ENCODE data around the gene PARD3.

PARD3 gene

DNA sequence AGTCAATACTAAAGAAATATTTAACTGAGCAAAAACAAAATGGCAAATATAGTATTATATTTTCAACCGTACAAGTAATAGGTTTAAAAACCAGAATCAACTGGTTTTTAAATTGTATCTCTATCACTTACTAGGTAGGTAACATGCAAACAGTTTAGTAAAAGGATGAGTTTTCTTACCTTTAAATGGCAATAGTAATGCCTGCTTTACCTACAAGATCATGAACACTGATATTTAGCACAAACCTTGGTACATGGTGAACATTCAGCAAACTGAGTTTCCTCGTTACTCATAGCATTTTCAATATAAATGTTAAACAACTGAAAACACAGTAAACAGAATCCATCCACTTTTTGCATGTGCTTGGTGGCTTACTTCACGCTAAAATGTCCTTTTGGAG, 389.1 kb downstream of the PARD3 start:
- TF ChIP-seq, protein P1, sequence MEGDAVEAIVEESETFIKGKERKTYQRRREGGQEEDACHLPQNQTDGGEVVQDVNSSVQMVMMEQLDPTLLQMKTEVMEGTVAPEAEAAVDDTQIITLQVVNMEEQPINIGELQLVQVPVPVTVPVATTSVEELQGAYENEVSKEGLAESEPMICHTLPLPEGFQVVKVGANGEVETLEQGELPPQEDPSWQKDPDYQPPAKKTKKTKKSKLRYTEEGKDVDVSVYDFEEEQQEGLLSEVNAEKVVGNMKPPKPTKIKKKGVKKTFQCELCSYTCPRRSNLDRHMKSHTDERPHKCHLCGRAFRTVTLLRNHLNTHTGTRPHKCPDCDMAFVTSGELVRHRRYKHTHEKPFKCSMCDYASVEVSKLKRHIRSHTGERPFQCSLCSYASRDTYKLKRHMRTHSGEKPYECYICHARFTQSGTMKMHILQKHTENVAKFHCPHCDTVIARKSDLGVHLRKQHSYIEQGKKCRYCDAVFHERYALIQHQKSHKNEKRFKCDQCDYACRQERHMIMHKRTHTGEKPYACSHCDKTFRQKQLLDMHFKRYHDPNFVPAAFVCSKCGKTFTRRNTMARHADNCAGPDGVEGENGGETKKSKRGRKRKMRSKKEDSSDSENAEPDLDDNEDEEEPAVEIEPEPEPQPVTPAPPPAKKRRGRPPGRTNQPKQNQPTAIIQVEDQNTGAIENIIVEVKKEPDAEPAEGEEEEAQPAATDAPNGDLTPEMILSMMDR (IDR thresholded peaks at IDR 0.05; ENCODE audit: low read depth, low read length, missing control alignments) = no peak
- no peak for DNase-seq (ENCODE audit: low read depth)
- in situ Hi-C loops (cut with HindIII; ENCODE audit: low sequenced_read_pairs) = no loop called here
- H3K4me3 ChIP-seq (ENCODE audit: low read depth, low read length) = no peak overlapping the region

DNA sequence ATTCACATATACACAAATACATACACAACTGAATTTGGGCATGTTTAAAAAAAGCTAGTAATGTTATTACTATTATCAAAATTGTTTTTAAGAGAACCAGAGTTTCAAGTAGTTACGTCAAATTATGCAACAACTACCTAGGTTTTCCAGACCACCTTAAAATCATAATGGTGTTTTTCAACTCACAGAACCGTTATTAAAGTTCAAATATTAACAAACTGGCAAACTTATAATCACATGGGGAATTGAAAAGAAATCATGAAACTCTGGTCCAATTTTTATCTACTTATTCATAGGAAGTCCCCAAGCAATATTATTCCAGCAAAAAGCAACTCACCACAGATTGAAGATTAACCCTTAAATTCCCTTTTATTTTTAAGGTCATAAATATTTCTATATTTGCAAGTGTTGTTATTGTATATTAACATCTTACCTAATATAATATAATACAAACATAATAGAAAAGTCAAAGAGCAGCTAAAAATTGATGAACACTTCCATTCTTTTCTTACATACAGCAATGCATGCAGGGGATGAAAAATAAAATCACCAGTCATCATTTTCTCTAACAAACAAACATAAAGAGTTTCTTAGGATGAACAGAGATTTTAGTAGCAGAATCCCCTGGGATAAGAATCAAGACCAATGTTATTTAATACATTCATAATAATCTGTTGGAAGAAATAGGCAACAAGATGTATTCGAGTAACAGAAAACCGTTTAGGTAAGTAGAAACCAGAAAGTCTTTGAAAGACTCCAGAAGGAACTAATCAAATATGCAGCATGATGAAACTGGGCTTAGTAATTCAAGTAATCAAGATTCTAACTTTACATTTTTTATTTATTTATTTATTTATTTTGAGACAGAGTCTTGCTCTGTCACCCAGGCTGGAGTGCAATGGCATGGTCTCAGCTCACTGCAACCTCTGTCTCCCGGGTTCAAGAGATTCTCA, 391.1 kb downstream of the PARD3 start:
- TF ChIP-seq, protein P1 (IDR thresholded peaks at IDR 0.05; ENCODE audit: low read depth, low read length, missing control alignments) = no peak
- no peak overlapping the region for H3K4me3 ChIP-seq (ENCODE audit: low read depth, low read length)
- no peak for DNase-seq (ENCODE audit: low read depth)
- in situ Hi-C loops (cut with HindIII; ENCODE audit: low sequenced_read_pairs) = no loop called here

DNA sequence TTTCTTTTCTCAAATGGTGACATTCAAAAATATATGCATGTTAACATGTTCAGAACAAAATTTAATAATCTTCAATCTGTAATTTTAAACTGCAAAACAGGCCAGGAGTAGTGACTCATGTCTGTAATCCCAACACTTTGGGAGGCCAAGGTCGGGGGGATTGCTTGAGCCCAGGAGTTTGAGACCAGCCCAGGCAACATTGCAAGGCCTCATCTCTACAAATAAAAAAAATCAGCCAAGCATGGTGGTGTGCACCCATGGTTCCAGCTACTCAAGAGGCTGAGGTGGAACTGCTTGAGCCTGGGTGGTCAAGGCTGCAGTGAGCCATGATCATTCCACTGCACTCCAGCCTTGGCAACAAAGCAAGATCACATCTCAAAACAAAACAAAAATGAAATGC, 394.3 kb downstream of the PARD3 start:
- DNase-seq (ENCODE audit: low read depth) = no peak
- in situ Hi-C loops (cut with HindIII; ENCODE audit: low sequenced_read_pairs) = no loop called here
- TF ChIP-seq, protein P1 (IDR thresholded peaks at IDR 0.05; ENCODE audit: low read depth, low read length, missing control alignments) = no peak
- H3K4me3 ChIP-seq (ENCODE audit: low read depth, low read length) = no peak overlapping the region

DNA sequence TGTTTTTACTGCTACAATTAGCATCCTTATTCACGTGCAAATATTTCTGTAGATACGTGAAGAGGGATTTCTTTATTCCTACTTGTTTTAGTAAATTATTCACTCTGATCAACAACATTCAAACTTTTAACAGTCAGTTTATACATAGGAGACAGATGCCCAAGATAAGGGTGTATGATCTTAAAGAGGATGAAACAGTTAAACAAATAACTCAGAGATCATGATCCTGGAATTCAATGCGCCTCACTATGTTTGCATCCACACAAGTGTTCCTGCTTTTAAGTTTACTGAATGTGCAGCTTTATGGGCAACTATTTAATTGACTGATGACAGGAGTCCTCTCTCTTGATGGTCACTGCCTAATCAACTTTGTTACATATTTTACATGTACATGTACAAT, 394.8 kb downstream of the PARD3 start:
- H3K4me3 ChIP-seq (ENCODE audit: low read depth, low read length) = no peak overlapping the region
- TF ChIP-seq, protein P1 (IDR thresholded peaks at IDR 0.05; ENCODE audit: low read depth, low read length, missing control alignments) = no peak
- no peak for DNase-seq (ENCODE audit: low read depth)
- in situ Hi-C loops (cut with HindIII; ENCODE audit: low sequenced_read_pairs) = no loop called here

DNA sequence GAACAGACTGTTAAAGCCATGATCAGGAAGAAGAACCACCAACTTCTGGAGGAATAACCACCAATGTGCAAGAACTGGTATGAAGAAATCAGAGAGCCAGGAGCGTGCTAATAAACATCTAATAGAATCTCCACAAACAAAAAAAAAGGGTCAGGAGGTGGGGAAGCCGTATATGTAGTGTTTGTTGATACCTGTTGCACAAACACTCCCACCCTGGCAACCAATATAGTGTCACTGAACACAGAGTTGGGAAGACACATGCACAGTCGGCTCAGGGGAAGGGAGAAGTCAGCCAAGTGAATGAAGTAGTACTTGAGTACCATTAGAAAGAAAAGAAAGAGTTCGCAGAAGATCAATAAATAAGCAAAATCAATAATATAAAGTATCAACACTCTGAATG, 400.1 kb downstream of the PARD3 start:
- in situ Hi-C loops (cut with HindIII; ENCODE audit: low sequenced_read_pairs) = no loop called here

DNA sequence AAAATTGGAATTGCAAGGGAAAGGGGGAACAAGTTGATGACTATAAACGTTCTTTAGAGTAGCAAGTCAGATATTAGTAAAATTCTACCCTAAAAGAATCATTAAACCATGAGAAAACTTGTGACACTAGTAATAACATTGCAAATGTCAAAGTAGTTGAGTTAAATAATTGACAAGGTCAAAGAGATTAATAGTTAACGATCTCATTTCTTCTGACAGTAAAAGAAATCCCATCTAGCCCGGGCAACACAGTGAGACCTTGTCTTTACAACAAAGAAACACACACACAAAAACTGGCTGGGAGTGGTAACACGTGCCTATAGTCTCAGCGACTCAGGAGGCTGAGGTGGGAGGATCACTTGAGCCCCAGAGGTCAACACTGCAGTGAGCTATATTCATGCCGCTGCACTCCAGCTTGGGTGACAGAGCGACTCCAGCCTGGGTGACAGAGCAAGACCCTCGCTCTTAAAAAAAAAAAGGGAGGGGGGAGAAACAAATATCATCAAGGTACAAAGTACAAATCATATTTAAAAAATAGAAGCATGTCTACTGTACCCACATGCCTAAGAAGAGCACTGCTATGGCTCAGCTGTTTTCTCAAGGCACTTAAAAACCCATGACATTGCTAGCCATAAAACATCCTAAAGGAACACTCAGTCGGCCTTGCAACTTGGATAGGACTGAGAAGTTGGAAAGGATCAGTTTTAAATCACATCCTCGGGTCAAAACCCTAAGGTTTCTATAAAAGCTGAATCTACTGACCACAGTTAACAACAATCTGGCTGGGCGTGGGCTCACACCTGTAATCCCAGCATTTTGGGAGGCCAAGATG, 401.1 kb downstream of the PARD3 start:
- H3K4me3 ChIP-seq (ENCODE audit: low read depth, low read length) = no peak overlapping the region
- in situ Hi-C loops (cut with HindIII; ENCODE audit: low sequenced_read_pairs) = no loop called here
- TF ChIP-seq, protein P1 (IDR thresholded peaks at IDR 0.05; ENCODE audit: low read depth, low read length, missing control alignments) = no peak
- DNase-seq (ENCODE audit: low read depth) = no peak

More for the DNA sequence above, 400.1 kb downstream of the PARD3 start:
- no peak overlapping the region for H3K4me3 ChIP-seq (ENCODE audit: low read depth, low read length)
- DNase-seq (ENCODE audit: low read depth) = no peak
- TF ChIP-seq, protein P1 (IDR thresholded peaks at IDR 0.05; ENCODE audit: low read depth, low read length, missing control alignments) = no peak
